GM23338 (cell line): Measurements from ENCODE around the gene ARID3B. TPM values are rescaled to one million over a fixed set of nuclear protein-coding genes. Genes with fewer than 3 reads are reported as not detected.
A peak's percentile ranks its signal among the peaks of the same experiment; 100 is the strongest.

Experiments
- ATAC-seq: fragments of 200-7000 bp; cut with Tn5 transposase; 3 replicates; pipeline ENCODE4 v1.9.1; 2020
- DNase-seq: peaks from one replicate; pipeline ENCODE4 v3.0.0-alpha.2; 2015; ENCODE audit warnings: low spot score
- H2AFZ ChIP-seq: fragments of 200-600 bp; sonication (generic); 2 replicates; pipeline ENCODE4 v1.8.0; 2016; ENCODE audit warnings: antibody characterized with exemption, mild to moderate bottlenecking, moderate library complexity
- H3F3A ChIP-seq: fragments of 200-600 bp; sonication (generic); replicated peaks from 2 replicates; pipeline ENCODE4 v1.8.0; 2017; ENCODE audit warnings: antibody characterized with exemption, mixed run types, low read depth
- H3K27ac ChIP-seq: fragments of 200-600 bp; sonication (generic); 2 replicates; pipeline ENCODE4 v1.6.1; 2016; ENCODE audit warnings: low read depth
- H3K27me3 ChIP-seq: fragments of 200-600 bp; sonication (generic); 2 replicates; pipeline ENCODE4 v1.8.0; 2016; ENCODE audit warnings: mild to moderate bottlenecking, mixed run types, moderate library complexity; ENCODE audit not compliant: insufficient read depth
- H3K36me3 ChIP-seq: fragments of 200-600 bp; sonication (generic); 2 replicates; pipeline ENCODE4 v1.8.0; 2016; ENCODE audit warnings: mild to moderate bottlenecking; ENCODE audit not compliant: insufficient read depth
- H3K4me1 ChIP-seq: fragments of 200-600 bp; sonication (generic); 2 replicates; pipeline ENCODE4 v1.8.0; 2016; ENCODE audit warnings: mild to moderate bottlenecking, moderate library complexity; ENCODE audit not compliant: insufficient read depth
- H3K4me2 ChIP-seq: fragments of 200-600 bp; sonication (generic); 2 replicates; pipeline ENCODE4 v1.7.1; 2017; ENCODE audit warnings: mixed run types
- H3K4me3 ChIP-seq: fragments of 200-600 bp; sonication (generic); 2 replicates; pipeline ENCODE4 v1.6.1; 2016; ENCODE audit warnings: mixed run types
- H3K79me2 ChIP-seq: fragments of 200-600 bp; sonication (generic); replicated peaks from 2 replicates; pipeline ENCODE4 v1.8.0; 2017; ENCODE audit warnings: mild to moderate bottlenecking; ENCODE audit not compliant: insufficient read depth
- H3K9me2 ChIP-seq: fragments of 200-600 bp; sonication (generic); 2 replicates; pipeline ENCODE4 v1.8.0; 2017; ENCODE audit not compliant: insufficient read depth
- H4K20me1 ChIP-seq: fragments of 200-600 bp; sonication (generic); replicated peaks from 2 replicates; pipeline ENCODE4 v1.8.0; 2017; ENCODE audit warnings: mild to moderate bottlenecking; ENCODE audit not compliant: insufficient read depth
- H3K27ac Mint-ChIP-seq: 2 replicates; pipeline ENCODE4 v1.8.0; 2020; ENCODE audit warnings: inconsistent platforms, mild to moderate bottlenecking, moderate library complexity, mixed read lengths
- H3K27me3 Mint-ChIP-seq: 3 replicates; pipeline ENCODE4 v1.8.0; 2022; ENCODE audit warnings: low read depth, mild to moderate bottlenecking, moderate library complexity, mixed read lengths, inconsistent platforms; ENCODE audit not compliant: insufficient read depth, poor library complexity
- H3K36me3 Mint-ChIP-seq: 3 replicates; pipeline ENCODE4 v1.8.0; 2021; ENCODE audit warnings: low read depth, mild to moderate bottlenecking, inconsistent platforms, moderate library complexity, mixed read lengths
- H3K4me1 Mint-ChIP-seq: 3 replicates; pipeline ENCODE4 v1.8.0; 2020; ENCODE audit warnings: mild to moderate bottlenecking, inconsistent platforms, mixed read lengths
- H3K4me3 Mint-ChIP-seq: 3 replicates; pipeline ENCODE4 v1.8.0; 2021; ENCODE audit warnings: moderate library complexity, mild to moderate bottlenecking, inconsistent platforms, mixed read lengths
- H3K9me3 Mint-ChIP-seq: 3 replicates; pipeline ENCODE4 v1.8.0; 2020; ENCODE audit warnings: moderate library complexity, mild to moderate bottlenecking, inconsistent platforms, mixed read lengths
- CTCF ChIP-seq, 2 experiments: fragments of 200-600 bp in 1 of 2; sonication (generic) in 1 of 2; conservative IDR thresholded peaks; 2 replicates each; pipeline versions ENCODE4 v1.5.1 to v1.6.1; 2016 to 2017; ENCODE audit warnings: antibody characterized with exemption in 2 of 2, low read depth in 2 of 2, mild to moderate bottlenecking in 2 of 2, moderate library complexity in 1 of 2
- EZH2phosphoT487 ChIP-seq: fragments of 200-600 bp; sonication (generic); IDR thresholded peaks from one replicate; pipeline ENCODE4 v1.8.1; 2018; ENCODE audit warnings: antibody characterized with exemption; ENCODE audit not compliant: unreplicated experiment
- JUNB ChIP-seq: IDR thresholded peaks from one replicate; pipeline ENCODE4 v1.6.1; 2016; ENCODE audit warnings: antibody characterized with exemption; ENCODE audit not compliant: unreplicated experiment
- POLR2AphosphoS5 ChIP-seq: IDR thresholded peaks from 2 replicates; pipeline ENCODE4 v1.6.1; 2016; ENCODE audit warnings: antibody characterized with exemption, low read depth
- REST ChIP-seq: IDR thresholded peaks from one replicate; pipeline ENCODE4 v1.6.1; 2018; ENCODE audit warnings: antibody characterized with exemption; ENCODE audit not compliant: unreplicated experiment
- STAT1 ChIP-seq: IDR thresholded peaks from one replicate; pipeline ENCODE4 v1.6.1; 2016; ENCODE audit warnings: antibody characterized with exemption; ENCODE audit not compliant: unreplicated experiment
- ZNF114 ChIP-seq: fragments of 250-450 bp; sonication (Bioruptor Pico); IDR thresholded peaks from 2 replicates; pipeline ENCODE4 v1.5.0; 2020; ENCODE audit warnings: mild to moderate bottlenecking, moderate library complexity
- ZNF462 ChIP-seq: fragments of 250-450 bp; sonication (Bioruptor Pico); IDR thresholded peaks from 2 replicates; pipeline ENCODE4 v1.5.0; 2020; ENCODE audit warnings: mild to moderate bottlenecking, moderate library complexity
- polyA plus RNA-seq: library from polyadenylated mRNA; unstranded; fragments of >200 nt; fragmentation: Nextera tagmentation; extraction: Ambion mirVana; gene quantifications from 2 replicates; pipeline ENCODE4 v1.2.1, GENCODE V29; 2016
- total RNA-seq: library from RNA; depleted of rRNA; stranded (reverse); fragments of >200 nt; shearing (Covaris generic); gene quantifications from 2 replicates; pipeline ENCODE4 v1.2.3, GENCODE V29; 2014

Gene ARID3B
- total and polyA plus RNA-seq, 2 experiments from 2014 or later = 65.5 to 147 TPM

GRCh38 chr15:74642734-74643664, 102.0 kb downstream of the ARID3B start (continued):
- no peak for TF ChIP-seq ZNF462
- TF ChIP-seq STAT1 = no peak

DNA sequence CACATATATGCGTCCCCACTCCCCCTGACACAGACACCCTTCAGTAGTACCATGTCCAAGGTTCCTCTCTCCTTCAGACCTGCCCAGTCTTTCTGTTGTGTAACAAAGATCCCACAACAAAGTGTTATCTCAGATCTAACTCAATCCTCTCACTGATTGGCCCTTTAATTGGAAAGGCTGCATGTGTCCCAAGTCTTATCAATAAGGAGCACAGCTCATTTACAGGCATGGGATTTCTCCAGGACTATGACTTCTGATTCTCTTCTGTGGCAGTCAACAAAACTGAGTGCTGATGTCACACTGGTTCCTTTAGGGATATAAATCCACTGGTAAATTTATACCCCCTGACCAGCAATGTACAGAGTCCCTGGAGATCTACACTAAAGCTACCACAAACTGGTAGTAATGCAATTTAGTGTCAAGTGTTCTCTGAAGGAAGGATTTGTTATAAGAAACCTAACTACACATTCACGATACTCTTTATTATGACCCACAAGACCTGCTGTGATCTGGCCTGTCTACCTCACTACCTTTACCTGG, 102.7 kb downstream of the ARID3B start:
- H3K4me1 Mint-ChIP-seq = peaks cover 28% of the 10 kb centered on the region
- H3K27me3 ChIP-seq = no peaks in the 10 kb centered on the region
- H2AFZ ChIP-seq = no peak overlapping the region
- no peak for ATAC-seq
- no peaks in the 10 kb centered on the region for H3K9me2 ChIP-seq
- peaks cover 7% of the 10 kb centered on the region for H3K36me3 Mint-ChIP-seq
- H3K27me3 Mint-ChIP-seq = no peaks in the 10 kb centered on the region
- H3K79me2 ChIP-seq = peaks cover 22% of the 10 kb centered on the region
- H3K36me3 ChIP-seq = no peaks in the 10 kb centered on the region
- H3K4me1 ChIP-seq = peaks cover 16% of the 10 kb centered on the region
- peak overlapping the region; percentile 6; the same call in 1 of the 2 replicates for H3K27ac ChIP-seq
- peak overlapping the region; percentile 96 for H3K27ac Mint-ChIP-seq
- no peaks in the 10 kb centered on the region; the same call in 1 of the 2 replicates for H3F3A ChIP-seq
- H4K20me1 ChIP-seq = peaks cover 28% of the 10 kb centered on the region; the same call in 1 of the 2 replicates
- no peaks in the 10 kb centered on the region for H3K9me3 Mint-ChIP-seq
- H3K4me3 Mint-ChIP-seq = no peak overlapping the region; the same call in 2 of the 3 replicates
- peak overlapping the region; percentile 57; the same call in 1 of the 2 replicates for H3K4me2 ChIP-seq
- H3K4me3 ChIP-seq = no peak overlapping the region
- no peak for DNase-seq
- TF ChIP-seq REST (no peak), EZH2phosphoT487 (no peak), POLR2AphosphoS5 (no peak), JUNB (no peak), ZNF114 (CRISPR knock-in tag) (no peak), CTCF (conservative IDR thresholded peaks at IDR 0.05; ENCODE audit: low read depth in 2 of 2) (no peak)
